GM19193 (cell line): Measurements from ENCODE around the gene SPDYA.
A peak's percentile ranks its signal among the peaks of the same experiment; 100 is the strongest.

Experiments used
- POLR2A ChIP-seq: IDR thresholded peaks from 4 replicates; pipeline ENCODE4 v1.6.1; 2011; ENCODE audit not compliant: insufficient read depth, insufficient read length; ENCODE audit errors: extremely low read depth

The SPDYA gene

DNA sequence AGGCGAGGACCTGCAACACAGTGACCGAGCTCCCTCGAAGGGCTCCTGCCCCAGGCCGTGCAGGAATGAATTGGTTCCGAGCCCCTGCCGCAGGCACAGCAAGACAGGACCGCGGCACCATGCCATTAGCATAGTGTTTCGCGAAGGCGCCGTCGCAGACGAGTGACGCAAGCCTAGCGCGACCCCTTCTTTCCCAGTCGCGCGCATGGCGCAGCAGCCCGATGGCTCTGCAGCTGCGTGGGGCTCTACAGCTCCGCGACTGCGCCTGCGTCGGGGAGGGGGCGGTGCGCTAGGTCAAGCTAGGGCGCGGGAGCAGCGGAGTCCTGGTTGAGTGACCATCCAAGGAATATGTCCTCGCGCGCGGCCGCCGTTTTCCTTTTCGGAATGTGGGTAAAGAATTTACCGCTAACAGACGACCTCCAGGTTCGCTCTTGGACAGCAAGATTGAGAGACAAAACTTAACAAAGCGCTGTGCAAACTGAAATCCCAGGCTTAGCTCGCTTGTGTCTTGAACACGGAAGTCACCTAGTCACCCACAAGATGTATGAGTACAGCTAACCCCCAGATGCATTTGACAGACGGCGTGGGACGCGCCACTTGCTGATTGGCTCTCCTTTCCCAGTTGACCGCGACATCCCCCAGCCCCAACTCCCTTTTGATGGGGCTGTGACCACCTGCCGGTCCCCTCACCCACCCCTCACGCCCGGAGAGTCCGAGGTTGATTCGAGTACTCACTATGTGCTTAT, 59.7 kb downstream of the SPDYA start, which contains the start of gene TRMT61B:
Gene TRMT61B, minus strand, starts transcription at position 164 of the 746 bp plus-strand sequence. Its CDS starts 32 bp downstream, at position 132.
- peak; percentile 94 for TF ChIP-seq POLR2A

- no peak for TF ChIP-seq POLR2A
These were observed 61.0 kb downstream of the SPDYA start for GRCh38 chr2:28871620-28872019.

DNA sequence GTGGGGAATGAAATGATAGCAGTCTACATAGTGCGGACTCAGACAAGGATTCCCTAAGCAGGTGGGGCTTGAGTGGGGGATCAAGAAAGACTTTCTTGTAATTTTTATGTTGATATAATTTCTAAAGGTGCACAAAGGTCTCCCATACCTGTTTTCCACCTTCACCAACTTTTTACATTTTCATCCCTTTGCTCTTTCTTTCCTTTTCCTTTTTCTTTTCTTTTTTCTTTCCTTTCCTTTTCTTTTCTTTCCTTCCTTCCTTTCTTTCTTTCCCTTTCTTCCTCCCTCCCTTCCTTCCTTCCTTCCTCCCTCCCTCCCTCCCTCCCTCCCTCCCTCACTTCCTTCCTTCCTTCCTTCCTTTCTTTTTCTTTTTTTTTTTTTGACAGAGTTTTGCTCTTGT, 69.6 kb downstream of the SPDYA start:
- no peak for TF ChIP-seq POLR2A

- no peak for TF ChIP-seq POLR2A
These were observed 82.9 kb downstream of the SPDYA start for GRCh38 chr2:28893488-28893887.

DNA sequence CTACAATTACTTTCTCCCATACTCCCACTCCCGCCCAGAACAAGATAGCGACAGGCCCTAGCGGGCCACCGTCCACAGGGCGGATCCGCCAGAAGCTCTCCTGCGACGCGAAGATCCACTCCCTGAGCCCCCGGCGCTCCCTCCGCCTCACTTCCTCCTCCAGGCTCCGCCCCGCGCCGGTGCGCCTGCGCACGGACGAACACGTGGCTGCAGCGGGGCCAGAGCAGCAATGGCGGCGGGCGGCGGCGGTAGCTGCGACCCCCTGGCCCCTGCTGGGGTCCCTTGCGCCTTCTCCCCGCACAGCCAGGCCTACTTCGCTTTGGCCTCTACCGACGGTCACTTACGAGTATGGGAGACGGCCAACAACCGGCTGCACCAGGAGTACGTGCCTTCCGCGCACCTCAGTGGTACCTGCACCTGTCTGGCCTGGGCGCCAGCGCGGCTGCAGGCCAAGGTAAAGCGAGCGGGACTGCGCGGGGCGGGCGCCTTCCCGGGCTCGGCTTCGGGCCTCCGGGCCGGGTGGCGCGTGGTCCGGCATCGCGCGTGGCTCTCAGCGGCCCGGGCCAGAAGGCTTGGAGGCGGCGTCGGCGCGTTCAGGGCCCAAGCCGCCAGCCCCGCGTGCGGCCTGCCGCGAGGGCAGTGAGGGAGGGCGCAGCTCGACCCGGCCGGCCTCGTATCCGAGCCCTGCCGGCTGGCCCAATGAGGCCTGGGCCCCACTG, 84.0 kb downstream of the SPDYA start, which contains the start of gene WDR43:
Gene WDR43, plus strand, starts transcription at position 198 of the 719 bp plus-strand sequence. Its CDS starts 32 bp downstream, at position 230.
- peak; percentile 91 for TF ChIP-seq POLR2A

DNA sequence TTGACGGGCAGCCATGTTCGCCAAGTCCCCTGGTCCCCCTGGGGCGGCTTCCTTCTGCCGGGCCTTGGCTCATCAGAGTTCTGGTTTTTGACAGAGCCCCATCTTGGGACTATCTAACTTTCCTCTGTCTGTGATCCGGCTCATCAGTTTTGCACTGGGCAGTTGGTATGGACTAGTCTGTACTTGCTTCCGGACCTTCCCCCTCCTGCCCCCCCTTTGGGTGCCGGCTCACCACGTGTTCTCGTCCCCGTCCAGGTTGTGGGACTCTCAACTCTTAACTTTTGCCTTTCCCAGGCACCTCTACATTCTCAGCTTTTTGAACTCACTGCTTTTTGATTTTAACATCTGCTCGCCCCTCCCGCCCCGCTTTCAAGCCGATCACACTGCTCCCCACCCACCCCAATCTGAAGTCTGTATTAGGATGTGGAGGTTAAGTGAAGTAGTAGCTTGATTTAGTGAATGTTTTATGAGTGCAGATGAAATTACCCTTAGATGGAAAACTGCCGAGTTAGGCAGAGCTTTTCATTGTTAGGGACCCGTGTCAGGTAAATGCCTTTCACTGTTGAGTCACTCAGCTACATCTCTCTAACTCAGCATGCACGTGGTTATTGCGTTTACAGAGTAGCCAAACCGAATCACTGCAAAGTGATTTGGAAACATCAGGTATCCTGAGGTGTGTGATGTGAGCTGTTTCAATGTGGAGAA, 84.7 kb downstream of the SPDYA start:
- TF ChIP-seq POLR2A = no peak

- no peak for TF ChIP-seq POLR2A
These were observed 86.3 kb downstream of the SPDYA start for GRCh38 chr2:28896906-28897305.

DNA sequence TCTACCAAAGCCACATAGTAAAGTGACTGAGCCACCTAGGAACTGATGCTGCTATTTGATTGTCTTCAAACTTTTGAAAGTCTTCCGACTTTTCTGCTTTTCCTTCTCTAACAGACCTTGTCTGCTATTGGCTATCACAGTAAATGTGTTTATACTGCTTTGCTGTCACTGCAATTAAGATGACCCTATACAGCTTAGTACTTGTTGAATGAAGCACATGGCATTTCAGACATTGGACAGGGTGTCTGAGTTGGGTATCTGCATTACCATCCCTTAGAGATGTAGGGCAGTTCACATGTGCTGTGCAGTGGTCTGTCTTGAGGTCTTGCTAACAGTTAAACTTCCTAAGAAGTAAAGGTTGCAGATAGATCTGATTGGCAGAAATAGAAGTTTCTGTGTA, 87.4 kb downstream of the SPDYA start:
- no peak for TF ChIP-seq POLR2A
